GM23338 (cell line): ENCODE measurements around the gene GPR26. TPM values are rescaled to one million over a fixed set of nuclear protein-coding genes. Genes with fewer than 3 reads are reported as not detected.

Experiments used
- ATAC-seq: fragments of 200-7000 bp; cut with Tn5 transposase; 3 replicates; pipeline ENCODE4 v1.9.1; 2020
- DNase-seq: peaks from one replicate; pipeline ENCODE4 v3.0.0-alpha.2; 2015; ENCODE audit warnings: low spot score
- H2AFZ ChIP-seq: fragments of 200-600 bp; sonication (generic); 2 replicates; pipeline ENCODE4 v1.8.0; 2016; ENCODE audit warnings: antibody characterized with exemption, mild to moderate bottlenecking, moderate library complexity
- H3F3A ChIP-seq: fragments of 200-600 bp; sonication (generic); replicated peaks from 2 replicates; pipeline ENCODE4 v1.8.0; 2017; ENCODE audit warnings: antibody characterized with exemption, mixed run types, low read depth
- H3K27ac ChIP-seq: fragments of 200-600 bp; sonication (generic); 2 replicates; pipeline ENCODE4 v1.6.1; 2016; ENCODE audit warnings: low read depth
- H3K27me3 ChIP-seq: fragments of 200-600 bp; sonication (generic); 2 replicates; pipeline ENCODE4 v1.8.0; 2016; ENCODE audit warnings: mild to moderate bottlenecking, mixed run types, moderate library complexity; ENCODE audit not compliant: insufficient read depth
- H3K36me3 ChIP-seq: fragments of 200-600 bp; sonication (generic); 2 replicates; pipeline ENCODE4 v1.8.0; 2016; ENCODE audit warnings: mild to moderate bottlenecking; ENCODE audit not compliant: insufficient read depth
- H3K4me1 ChIP-seq: fragments of 200-600 bp; sonication (generic); 2 replicates; pipeline ENCODE4 v1.8.0; 2016; ENCODE audit warnings: mild to moderate bottlenecking, moderate library complexity; ENCODE audit not compliant: insufficient read depth
- H3K4me2 ChIP-seq: fragments of 200-600 bp; sonication (generic); 2 replicates; pipeline ENCODE4 v1.7.1; 2017; ENCODE audit warnings: mixed run types
- H3K4me3 ChIP-seq: fragments of 200-600 bp; sonication (generic); 2 replicates; pipeline ENCODE4 v1.6.1; 2016; ENCODE audit warnings: mixed run types
- H3K79me2 ChIP-seq: fragments of 200-600 bp; sonication (generic); replicated peaks from 2 replicates; pipeline ENCODE4 v1.8.0; 2017; ENCODE audit warnings: mild to moderate bottlenecking; ENCODE audit not compliant: insufficient read depth
- H3K9me2 ChIP-seq: fragments of 200-600 bp; sonication (generic); 2 replicates; pipeline ENCODE4 v1.8.0; 2017; ENCODE audit not compliant: insufficient read depth
- H4K20me1 ChIP-seq: fragments of 200-600 bp; sonication (generic); replicated peaks from 2 replicates; pipeline ENCODE4 v1.8.0; 2017; ENCODE audit warnings: mild to moderate bottlenecking; ENCODE audit not compliant: insufficient read depth
- H3K27ac Mint-ChIP-seq: 2 replicates; pipeline ENCODE4 v1.8.0; 2020; ENCODE audit warnings: inconsistent platforms, mild to moderate bottlenecking, moderate library complexity, mixed read lengths
- H3K27me3 Mint-ChIP-seq: 3 replicates; pipeline ENCODE4 v1.8.0; 2022; ENCODE audit warnings: low read depth, mild to moderate bottlenecking, moderate library complexity, mixed read lengths, inconsistent platforms; ENCODE audit not compliant: insufficient read depth, poor library complexity
- H3K36me3 Mint-ChIP-seq: 3 replicates; pipeline ENCODE4 v1.8.0; 2021; ENCODE audit warnings: low read depth, mild to moderate bottlenecking, inconsistent platforms, moderate library complexity, mixed read lengths
- H3K4me1 Mint-ChIP-seq: 3 replicates; pipeline ENCODE4 v1.8.0; 2020; ENCODE audit warnings: mild to moderate bottlenecking, inconsistent platforms, mixed read lengths
- H3K4me3 Mint-ChIP-seq: 3 replicates; pipeline ENCODE4 v1.8.0; 2021; ENCODE audit warnings: moderate library complexity, mild to moderate bottlenecking, inconsistent platforms, mixed read lengths
- H3K9me3 Mint-ChIP-seq: 3 replicates; pipeline ENCODE4 v1.8.0; 2020; ENCODE audit warnings: moderate library complexity, mild to moderate bottlenecking, inconsistent platforms, mixed read lengths
- CREB1 ChIP-seq: fragments of 250-450 bp; sonication (Bioruptor Pico); IDR thresholded peaks from 2 replicates; pipeline ENCODE4 v1.5.0; 2020; ENCODE audit warnings: low read depth, mild to moderate bottlenecking, moderate library complexity
- ETS1 ChIP-seq: IDR thresholded peaks from 2 replicates; pipeline ENCODE4 v1.6.1; 2016; ENCODE audit warnings: antibody characterized with exemption
- EZH2 ChIP-seq: fragments of 200-600 bp; sonication (generic); IDR thresholded peaks from one replicate; pipeline ENCODE4 v1.8.0; 2017; ENCODE audit warnings: antibody characterized with exemption, mild to moderate bottlenecking, low read depth; ENCODE audit not compliant: unreplicated experiment
- EZH2phosphoT487 ChIP-seq: fragments of 200-600 bp; sonication (generic); IDR thresholded peaks from one replicate; pipeline ENCODE4 v1.8.1; 2018; ENCODE audit warnings: antibody characterized with exemption; ENCODE audit not compliant: unreplicated experiment
- REST ChIP-seq: IDR thresholded peaks from one replicate; pipeline ENCODE4 v1.6.1; 2018; ENCODE audit warnings: antibody characterized with exemption; ENCODE audit not compliant: unreplicated experiment
- STAT1 ChIP-seq: IDR thresholded peaks from one replicate; pipeline ENCODE4 v1.6.1; 2016; ENCODE audit warnings: antibody characterized with exemption; ENCODE audit not compliant: unreplicated experiment
- ZNF114 ChIP-seq: fragments of 250-450 bp; sonication (Bioruptor Pico); IDR thresholded peaks from 2 replicates; pipeline ENCODE4 v1.5.0; 2020; ENCODE audit warnings: mild to moderate bottlenecking, moderate library complexity
- ZNF462 ChIP-seq: fragments of 250-450 bp; sonication (Bioruptor Pico); IDR thresholded peaks from 2 replicates; pipeline ENCODE4 v1.5.0; 2020; ENCODE audit warnings: mild to moderate bottlenecking, moderate library complexity
- polyA plus RNA-seq: library from polyadenylated mRNA; unstranded; fragments of >200 nt; fragmentation: Nextera tagmentation; extraction: Ambion mirVana; gene quantifications from 2 replicates; pipeline ENCODE4 v1.2.1, GENCODE V29; 2016
- total RNA-seq: library from RNA; depleted of rRNA; stranded (reverse); fragments of >200 nt; shearing (Covaris generic); gene quantifications from 2 replicates; pipeline ENCODE4 v1.2.3, GENCODE V29; 2014

Gene GPR26
- total and polyA plus RNA-seq, 2 experiments from 2014 or later = 0.06 to 0.07 TPM

GRCh38 chr10:123619067-123619855 is 46.9 kb upstream of the GPR26 start:
- no peak for TF ChIP-seq EZH2
- no peak for TF ChIP-seq ZNF462
- TF ChIP-seq ZNF114 (CRISPR knock-in tag) = no peak
- Histone ChIP-seq H2AFZ (no peak overlapping the region), H3K27me3 (no peaks in the 10 kb centered on the region), H3K9me2 (no peaks in the 10 kb centered on the region), H3K4me1 (no peaks in the 10 kb centered on the region), H4K20me1 (peaks cover 4% of the 10 kb centered on the region; the same call in 1 of the 2 replicates), H3K4me3 (no peak overlapping the region), H3K27ac (no peak overlapping the region), H3K79me2 (no peaks in the 10 kb centered on the region), H3F3A (no peaks in the 10 kb centered on the region), H3K4me2 (no peak overlapping the region), H3K36me3 (no peaks in the 10 kb centered on the region)
- ATAC-seq (no peak), DNase-seq (no peak)
- Mint-ChIP-seq H3K4me1 (no peaks in the 10 kb centered on the region), H3K4me3 (no peak overlapping the region), H3K36me3 (no peaks in the 10 kb centered on the region), H3K9me3 (no peaks in the 10 kb centered on the region), H3K27me3 (no peaks in the 10 kb centered on the region), H3K27ac (no peak overlapping the region)

- Histone ChIP-seq H3K36me3 (no peaks in the 10 kb centered on the region), H3K9me2 (no peaks in the 10 kb centered on the region), H2AFZ (no peak overlapping the region), H3K27me3 (no peaks in the 10 kb centered on the region), H3K79me2 (no peaks in the 10 kb centered on the region), H3K4me2 (no peak overlapping the region), H4K20me1 (no peaks in the 10 kb centered on the region), H3K27ac (no peak overlapping the region), H3K4me1 (no peaks in the 10 kb centered on the region), H3K4me3 (no peak overlapping the region), H3F3A (no peaks in the 10 kb centered on the region)
- no peak overlapping the region for H3K27ac Mint-ChIP-seq
- H3K4me1 Mint-ChIP-seq = no peaks in the 10 kb centered on the region
- H3K9me3 Mint-ChIP-seq = no peaks in the 10 kb centered on the region
- no peak for ATAC-seq
- H3K27me3 Mint-ChIP-seq = no peaks in the 10 kb centered on the region
- no peak overlapping the region for H3K4me3 Mint-ChIP-seq
- H3K36me3 Mint-ChIP-seq = no peaks in the 10 kb centered on the region
- no peak for DNase-seq
- TF ChIP-seq STAT1 (no peak), CREB1 (CRISPR knock-in tag) (no peak), EZH2phosphoT487 (no peak), REST (no peak), EZH2 (no peak), ETS1 (no peak)
Measured at GRCh38 chr10:123620621-123621020, 45.5 kb upstream of the GPR26 start.
